RCC 7860 (cell line): Measurements from ENCODE around the gene DNHD1.

Experiments
- DNase-seq: peaks from one replicate; pipeline ENCODE4 v3.0.0-alpha.2; 2015; ENCODE audit warnings: low spot score
- FAIRE-seq: peaks from 2 replicates; lab custom pipeline; 2012; peaks lifted over from hg19 to GRCh38; lab: Jason Lieb, UNC

Gene DNHD1

DNA sequence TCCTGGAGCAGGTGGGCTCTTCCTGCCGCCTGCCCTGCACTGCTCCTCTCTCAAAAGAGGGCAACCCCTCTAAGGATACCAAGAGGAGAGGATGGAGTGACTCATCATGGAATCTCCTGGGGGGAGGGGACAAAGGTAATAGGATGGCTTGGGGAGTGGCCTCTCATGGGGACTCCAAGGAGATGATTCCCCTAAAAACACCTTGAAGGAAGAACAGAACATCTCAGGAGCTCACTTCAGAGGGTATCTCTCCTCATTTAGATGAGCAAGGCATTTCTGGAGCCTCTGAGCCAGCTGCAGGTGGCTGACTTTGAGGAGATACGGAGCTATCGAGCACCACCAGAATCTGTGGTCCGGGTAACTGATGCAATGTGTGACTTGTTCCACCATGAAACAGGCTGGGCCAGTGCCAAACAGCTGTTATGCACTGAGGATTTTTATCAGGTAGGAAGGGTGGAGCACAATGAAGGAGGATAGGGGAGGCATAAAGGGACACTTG is 66.1 kb downstream of the DNHD1 start:
- DNase-seq (no peak), FAIRE-seq (no peak)

DNA sequence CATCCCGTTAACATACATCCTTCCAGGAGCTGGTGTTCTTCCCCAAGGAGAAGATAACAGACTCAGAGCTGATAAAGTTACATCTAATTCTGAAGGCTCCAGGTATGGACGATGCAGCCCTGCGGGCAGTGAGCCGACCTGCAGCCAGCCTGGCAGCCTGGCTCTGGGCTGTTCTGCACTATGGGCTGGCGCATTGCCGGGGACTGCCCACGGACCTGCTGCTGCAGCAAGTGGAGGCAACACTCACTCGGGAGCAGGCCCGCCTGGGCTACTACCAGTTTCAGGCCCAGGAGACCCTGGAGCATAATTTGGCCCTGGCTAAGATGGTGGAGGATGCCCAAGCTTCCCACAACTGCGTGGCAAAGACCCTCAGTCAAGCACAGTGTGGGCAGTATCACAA is 66.6 kb downstream of the DNHD1 start:
- DNase-seq = no peak
- no peak for FAIRE-seq

DNA sequence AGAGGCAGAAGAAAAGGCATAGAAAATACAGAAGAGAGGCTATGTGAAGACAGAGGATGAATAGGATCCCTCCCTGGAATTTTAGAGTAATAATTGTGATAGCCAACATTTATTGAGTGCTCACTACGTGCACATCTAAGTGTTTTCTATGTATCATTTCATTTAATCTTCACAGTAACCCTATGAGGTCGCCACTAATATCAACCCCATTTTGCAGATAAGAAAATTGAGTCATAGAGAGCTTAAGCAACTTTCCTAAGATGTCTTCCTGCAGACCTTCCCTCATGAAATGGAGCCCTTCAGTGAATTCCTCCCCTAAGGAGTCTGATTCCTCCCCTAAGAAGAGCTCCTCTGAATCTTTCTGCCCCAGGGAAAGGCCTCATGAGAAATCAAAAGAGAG is 68.2 kb downstream of the DNHD1 start:
- no peak for FAIRE-seq
- DNase-seq = no peak

DNA sequence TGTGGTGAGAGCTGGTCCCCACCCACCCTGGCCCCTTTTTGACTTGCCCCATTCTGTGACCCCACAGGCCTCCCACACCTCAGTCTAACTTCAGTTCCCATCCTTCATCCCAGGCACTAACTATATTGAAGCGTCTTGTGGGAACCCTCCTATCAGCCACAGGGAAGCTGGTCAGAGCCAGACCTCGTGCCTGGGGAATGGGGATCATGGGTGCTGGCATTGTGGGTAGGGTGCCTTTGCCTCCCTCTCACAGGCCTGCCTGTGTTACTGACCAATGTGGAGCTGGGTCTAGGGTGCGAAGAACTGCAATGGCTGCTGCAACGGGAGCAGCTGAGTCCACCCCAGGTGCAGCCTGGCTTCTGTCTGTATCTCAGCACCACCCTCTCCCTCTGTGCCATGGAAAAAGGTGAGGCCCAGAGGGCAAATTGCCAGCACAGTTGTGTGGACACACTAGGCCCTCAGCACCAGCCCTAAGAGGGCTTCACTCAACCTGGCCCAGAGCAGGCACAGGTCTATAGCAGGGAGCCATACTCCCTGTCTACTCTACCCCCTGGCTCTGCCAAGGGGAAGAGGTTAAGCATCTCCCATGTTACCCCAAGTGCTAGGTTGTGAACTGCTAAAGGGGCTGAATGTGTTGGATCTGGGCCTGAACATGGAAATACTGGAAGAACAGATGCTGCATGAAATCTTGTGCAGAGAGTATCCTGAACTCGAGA is 69.1 kb downstream of the DNHD1 start:
- FAIRE-seq = no peak
- no peak for DNase-seq

DNA sequence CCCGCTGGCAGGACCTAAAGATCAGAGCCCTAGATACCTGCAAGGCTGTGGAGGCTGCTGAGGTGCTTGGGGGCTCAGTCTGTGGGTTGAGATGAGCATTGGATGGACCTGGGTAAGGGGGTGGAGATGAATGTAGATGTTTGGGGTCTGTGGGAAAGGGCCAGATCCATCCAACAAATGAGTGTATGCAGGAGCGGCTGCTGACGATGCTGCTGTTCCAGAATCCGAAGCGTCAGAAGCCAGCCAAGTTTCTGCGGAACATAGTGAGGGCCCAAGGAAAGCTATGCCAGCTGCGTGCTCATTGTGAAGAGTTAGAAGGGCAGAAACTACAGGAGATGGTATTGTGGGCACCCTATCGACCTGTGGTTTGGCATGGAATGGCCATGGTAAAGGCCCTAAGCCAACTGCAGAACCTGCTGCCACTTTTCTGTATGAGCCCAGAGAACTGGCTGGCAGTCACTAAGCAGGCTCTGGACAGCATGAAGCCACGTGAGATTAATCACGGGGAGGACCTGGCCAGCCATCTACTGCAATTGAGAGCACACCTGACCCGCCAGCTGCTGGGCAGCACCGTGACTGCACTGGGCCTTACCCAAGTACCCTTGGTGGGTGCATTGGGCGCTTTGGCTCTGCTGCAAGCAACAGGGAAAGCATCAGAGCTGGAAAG is 69.8 kb downstream of the DNHD1 start:
- FAIRE-seq (no peak), DNase-seq (no peak)

DNA sequence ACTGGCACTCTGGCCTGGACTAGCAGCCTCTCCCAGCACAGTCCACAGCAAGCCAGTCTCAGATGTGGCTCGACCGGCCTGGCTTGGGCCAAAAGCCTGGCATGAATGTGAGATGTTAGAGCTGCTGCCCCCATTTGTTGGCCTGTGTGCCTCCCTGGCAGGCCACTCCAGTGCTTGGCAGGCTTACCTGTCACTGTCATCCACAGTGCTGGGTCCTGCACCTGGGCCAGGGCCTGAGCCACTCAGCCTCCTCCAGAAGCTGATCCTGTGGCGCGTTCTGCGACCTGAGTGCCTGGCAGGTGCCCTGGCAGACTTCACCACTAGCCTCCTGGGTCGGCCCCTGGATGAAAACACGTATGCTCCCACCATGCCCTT is 70.3 kb downstream of the DNHD1 start:
- no peak for FAIRE-seq
- no peak for DNase-seq

DNA sequence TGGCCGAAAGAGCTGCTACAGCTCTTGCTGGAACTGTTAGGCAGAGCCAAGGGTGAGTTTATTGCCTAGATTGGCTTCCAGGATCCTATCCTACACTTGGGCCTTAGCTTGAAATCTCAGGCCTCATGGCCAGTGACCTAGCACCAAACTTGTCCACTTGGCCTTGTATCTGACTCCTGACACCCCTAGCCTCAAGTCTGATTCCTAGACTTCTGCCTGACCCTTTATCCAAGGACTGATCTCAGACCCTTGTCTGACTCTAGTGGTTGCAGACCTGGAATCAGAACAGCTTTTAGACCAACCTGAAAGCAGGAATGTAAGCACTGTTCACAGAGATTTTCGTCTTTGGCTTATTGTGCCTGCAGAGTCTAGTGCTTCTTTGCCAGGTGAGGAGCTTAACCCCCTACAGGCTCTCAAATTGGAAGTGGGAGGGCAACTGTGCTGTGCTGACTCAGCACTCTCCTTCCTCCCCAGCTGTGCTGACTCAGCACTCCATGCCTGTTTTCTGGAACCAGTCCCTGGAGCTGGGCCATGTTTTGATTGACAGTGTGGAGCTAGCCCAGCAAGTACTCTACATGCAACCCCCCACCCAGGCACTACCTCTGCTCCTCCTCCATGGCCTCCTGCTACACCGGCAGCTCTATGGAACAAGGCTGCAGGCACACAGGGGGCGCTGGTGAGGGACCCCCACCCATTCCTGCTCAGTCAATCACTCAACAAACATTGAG is 71.3 kb downstream of the DNHD1 start:
- DNase-seq (peak; percentile 51), FAIRE-seq (no peak)

DNA sequence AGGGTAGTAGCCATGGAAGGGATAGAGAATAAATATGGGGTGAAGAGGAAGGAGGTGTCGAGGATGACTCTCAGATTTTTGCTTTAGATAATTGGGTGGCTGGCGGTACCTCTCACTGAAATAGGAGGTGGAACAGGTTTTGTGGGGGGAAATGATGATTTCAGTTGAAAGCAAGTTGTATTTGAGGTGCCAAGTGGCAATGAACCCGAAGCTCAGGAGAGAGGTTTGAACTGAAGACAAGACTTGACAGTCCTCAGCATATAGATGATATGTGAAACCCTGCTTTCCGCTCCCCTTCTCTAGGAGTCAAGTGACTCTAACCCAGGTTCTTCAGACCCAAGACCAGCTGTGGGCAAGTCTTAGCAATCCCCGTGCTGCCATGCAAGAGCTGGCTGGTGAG is 72.6 kb downstream of the DNHD1 start:
- FAIRE-seq = no peak
- no peak for DNase-seq

DNA sequence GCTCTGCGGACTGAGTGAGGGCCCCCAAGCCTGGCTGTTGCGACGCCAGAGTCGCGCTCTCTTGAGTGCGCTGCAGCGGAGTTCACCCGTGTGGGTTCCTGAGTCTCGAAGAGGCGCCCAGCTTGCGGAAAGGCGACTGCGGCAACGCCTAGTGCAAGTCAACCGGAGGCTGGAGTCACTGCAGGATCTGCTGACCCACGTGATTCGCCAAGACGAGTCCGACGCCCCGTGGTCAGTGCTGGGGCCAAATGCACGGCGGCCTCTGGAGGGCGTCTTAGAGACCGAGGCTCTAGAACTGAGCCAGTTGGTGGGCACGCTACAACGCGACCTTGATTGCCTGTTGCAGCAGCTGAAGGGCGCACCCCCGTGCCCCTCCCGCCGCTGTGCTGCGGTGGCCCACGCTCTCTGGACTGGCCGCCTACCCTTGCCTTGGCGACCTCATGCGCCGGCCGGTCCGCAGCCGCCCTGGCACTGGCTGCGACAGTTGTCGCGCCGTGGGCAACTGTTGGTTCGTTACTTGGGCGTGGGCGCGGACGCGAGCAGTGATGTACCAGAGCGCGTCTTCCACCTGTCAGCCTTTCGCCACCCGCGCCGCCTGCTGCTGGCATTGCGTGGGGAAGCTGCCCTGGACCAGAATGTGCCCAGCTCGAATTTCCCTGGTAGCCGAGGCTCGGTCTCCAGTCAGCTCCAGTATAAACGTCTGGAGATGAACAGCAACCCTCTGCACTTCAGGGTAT is 73.8 kb downstream of the DNHD1 start:
- DNase-seq = no peak
- no peak for FAIRE-seq

DNA sequence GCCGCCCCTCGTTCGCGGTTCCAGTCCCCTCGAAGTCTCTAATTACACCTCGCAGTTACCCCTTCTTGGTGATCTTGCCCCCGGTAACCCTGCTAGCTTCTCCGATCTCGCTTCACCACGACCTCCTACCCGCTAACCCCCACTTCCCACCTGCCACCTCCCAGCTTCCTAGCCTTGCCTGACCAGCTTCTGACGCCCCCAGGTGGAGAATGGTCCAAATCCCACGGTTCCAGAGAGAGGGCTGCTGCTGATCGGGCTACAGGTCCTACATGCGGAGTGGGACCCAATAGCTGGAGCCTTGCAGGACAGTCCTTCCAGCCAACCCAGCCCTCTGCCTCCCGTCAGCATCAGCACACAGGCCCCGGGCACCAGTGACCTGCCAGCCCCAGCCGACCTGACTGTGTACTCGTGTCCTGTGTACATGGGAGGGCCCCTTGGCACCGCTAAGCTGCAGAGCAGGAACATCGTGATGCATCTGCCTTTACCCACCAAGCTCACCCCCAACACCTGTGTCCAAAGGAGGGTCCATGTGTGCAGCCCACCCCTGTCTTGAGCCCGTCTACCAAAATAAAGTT is 74.4 kb downstream of the DNHD1 start:
- DNase-seq (no peak), FAIRE-seq (no peak)

DNA sequence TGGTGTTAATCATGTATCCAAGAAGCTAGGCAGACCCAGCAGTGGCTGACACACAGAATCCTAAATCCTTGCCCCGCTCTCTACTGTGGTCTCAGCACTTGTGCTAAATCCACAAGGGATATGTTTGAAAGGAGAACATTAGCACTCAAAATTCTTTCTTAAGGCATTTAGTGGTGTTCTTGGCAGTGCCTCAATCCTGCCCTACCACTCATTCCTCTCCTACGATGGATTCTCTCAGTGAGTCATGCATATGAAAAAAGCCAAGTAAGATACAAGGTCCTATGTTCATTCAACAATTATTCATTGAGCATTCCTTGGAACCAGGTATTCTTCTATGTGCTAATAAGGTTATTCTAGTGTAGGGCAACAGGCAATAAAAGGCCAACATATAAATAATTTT is 75.1 kb downstream of the DNHD1 start:
- no peak for DNase-seq
- no peak for FAIRE-seq

DNA sequence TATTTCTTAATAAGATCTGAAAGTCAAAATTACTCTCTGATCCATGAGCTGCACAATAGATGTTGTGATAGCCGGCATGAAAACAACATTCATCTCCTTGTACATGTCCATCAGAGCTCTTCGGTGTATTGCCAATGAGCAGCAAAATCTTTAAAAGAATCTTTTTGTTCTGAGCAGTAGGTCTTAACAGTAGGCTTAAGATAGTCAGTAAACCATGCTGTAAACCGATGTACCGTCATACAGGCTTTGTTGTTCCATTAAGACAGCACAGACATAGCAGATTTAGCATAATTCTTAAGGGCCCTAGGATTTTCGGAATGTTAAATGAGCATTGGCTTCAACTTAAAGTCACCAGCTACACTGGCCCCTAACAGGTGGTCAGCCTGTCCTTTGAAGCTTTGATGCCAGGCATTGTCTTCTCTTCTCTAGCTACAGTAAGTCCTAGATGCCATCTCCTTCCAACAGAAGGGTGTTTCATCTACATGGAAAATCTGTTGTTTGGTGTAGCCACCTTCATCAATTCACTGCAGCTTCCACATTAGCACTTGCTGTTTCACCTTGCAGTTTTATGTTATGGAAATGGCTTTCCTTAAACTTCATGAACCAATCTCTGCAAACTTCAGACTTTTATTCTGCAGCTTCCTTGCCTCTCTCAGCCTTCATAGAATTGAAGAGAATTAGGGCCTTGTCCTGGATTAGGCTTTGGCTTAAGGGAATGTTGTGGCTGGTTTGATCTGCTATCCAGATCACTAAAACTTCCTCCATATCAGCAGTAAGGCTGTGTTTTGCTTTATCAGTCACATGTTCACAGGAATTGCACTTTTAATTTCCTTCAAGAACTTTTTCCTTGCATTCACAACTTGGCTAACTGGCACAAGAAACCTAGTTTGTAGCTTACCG is 78.0 kb downstream of the DNHD1 start:
- FAIRE-seq = no peak

DNA sequence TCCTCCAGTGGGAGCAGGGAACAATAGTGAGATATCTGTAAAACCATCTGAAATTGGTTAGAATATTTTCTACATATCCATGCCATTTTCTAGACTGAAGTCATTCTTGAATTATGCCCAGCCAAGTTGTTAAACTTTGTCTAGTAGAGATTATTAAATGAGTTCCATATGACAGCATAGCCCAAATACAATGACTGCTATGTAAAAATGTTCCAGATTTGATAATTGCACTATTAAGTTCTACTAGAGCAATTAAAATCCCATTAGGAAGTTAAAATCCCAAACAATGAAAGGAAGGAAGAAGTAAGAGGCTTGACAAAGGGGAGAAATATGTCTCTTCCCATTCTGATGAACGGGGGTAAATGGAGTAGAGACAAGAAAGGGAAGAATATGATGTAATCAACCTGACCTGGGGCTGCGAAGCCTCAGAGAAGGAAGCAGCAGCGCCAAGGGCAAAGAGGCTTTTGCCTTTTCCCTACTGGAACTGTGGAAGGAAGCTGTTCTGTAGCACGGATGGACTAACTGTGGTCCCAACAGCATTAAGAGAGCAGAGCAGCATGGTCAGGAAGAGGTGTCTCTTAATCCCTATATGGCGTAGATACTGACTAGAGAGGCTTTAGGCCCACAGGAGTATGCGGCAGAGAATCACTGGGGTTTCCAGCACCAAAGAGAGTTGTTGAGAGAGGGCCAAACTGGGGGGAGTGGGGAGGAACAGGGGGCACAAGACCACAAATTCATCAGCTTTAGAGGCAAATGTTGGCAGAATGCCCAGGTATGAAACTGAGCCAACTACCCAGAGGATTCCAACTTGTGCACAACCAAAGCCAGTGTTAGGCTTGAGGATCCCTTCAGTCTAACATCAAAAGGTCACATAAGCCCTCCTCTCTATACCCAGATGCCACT is 79.6 kb downstream of the DNHD1 start:
- no peak for FAIRE-seq
- DNase-seq = no peak

More for the DNA sequence above, 78.0 kb downstream of the DNHD1 start:
- DNase-seq = no peak

DNA sequence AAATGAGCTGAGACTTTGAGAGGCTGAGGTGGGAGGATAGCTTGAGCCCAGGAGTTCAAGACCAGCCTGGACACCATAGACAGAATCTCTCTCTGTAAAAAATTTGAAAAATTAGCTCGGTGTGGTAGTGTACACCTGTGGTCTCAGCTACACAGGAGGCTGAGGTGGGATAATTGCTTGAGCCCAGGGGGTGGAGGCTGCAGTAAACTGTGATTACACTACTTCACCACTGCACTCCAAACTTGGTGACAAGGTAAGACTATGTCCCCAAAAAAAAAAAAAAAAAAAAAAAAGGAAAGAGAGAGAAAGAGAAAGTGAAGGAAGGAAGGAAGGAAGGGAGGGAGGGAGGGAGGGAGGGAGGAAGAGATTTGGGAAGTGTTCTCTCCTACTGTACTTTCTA is 81.1 kb downstream of the DNHD1 start:
- no peak for FAIRE-seq
- no peak for DNase-seq

DNA sequence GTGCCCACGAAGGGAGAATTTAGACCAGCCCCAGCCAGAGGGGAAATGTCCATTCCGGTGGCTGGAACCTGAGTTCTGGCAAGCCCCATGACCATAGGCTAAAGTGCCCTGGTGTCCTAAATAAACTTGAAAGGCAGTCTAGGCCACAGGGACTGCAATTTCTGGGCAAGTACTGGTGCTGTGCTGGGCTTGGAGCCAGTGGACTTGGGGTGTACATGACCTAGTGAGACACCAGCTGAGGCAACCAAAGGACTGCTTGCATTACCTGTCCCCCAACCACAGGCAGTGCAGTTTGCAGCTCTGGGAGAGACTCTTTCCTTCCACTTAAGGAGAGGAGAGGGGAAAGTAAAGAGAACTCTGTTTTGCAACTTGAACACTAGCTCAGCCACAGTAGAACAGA is 82.6 kb downstream of the DNHD1 start:
- no peak for FAIRE-seq

DNA sequence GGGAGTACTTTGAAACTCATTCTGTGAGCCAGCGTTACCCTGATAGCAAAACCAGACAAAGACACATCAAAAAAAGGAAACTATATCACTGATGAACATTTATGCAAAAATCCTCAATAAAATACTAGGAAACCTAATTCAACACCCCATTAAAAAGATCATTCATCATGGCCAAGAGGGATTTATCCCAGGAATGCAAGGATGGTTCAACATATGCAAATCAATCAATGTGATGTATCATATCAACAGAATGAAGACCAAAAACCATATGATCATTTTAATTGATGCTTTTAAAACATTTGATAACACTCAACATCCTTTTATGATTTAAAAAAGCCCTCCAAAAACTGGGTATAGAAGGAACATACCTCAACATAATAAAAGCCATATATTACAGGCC is 86.5 kb downstream of the DNHD1 start:
- no peak for DNase-seq
- FAIRE-seq = no peak

More for the DNA sequence above, 82.6 kb downstream of the DNHD1 start:
- no peak for DNase-seq

DNA sequence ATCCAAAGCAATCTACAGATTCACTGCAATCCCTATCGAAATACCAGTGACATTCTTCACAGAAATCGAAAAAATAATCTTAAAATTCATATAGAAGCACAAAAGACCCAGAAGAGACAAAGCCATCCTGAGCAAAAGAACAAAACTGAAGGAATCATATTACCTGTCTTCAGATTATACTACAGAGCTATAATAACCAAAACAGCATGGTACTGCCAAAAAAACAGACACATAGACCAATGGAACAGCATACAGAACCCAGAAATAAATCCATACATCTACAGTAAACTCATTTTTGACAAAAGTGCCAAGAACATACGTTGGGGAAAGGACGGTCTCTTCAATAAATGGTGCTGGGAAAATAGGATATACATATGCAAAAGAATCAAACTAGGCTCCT is 87.4 kb downstream of the DNHD1 start:
- FAIRE-seq (no peak), DNase-seq (no peak)

DNA sequence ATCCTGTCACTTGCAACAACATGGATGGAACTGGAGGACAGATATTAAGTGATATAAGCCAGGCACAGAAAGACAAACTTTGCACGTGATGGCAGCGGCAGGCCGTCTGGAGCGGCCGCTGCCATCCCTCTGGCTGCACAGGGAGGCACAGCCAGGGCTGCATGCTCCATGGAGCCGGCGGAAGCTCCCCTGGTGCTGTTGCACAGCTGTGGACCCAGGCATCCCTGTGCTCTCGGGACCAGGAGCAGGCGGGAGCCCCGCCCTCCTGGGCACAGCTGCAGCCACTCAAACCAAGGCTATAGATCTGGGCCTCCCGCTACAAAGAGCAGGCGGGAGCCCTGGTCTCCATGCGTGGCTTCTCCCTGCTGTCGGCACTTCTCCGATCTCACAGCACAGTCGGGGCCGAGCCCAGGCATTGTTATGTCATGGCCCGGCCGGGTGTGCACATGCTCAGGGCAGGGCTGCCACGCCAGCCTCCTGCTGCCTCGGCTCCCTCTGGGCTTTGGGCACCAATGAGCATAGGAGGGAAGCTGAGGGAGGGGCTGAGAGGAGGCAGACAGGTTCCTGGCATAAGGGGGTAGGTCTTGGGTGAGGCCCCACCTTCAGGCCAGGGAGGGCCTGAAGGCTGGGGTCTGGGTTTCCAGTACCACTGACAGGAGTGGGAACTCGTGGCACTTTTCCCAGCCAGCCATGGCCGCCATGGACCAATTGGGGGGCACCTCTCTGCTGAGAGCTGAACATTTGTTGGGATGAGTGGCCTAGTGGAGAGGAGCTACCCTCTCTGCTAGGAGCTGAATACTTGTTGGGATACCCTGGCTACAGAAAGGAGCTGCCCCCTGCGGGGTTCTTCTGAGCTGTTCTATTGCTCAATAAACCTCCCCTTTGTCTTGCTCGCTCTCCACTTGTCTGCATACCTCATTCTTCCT is 89.6 kb downstream of the DNHD1 start:
- FAIRE-seq (no peak), DNase-seq (no peak)
